ENCODE results near the gene AREG. TPM values are rescaled to one million over a fixed set of nuclear protein-coding genes. Genes with fewer than 3 reads are reported as not detected.
A peak's percentile ranks its signal among the peaks of the same experiment; 100 is the strongest.

AREG gene
- total RNA-seq, 1 experiment from 2014 or later: 203 TPM

DNA sequence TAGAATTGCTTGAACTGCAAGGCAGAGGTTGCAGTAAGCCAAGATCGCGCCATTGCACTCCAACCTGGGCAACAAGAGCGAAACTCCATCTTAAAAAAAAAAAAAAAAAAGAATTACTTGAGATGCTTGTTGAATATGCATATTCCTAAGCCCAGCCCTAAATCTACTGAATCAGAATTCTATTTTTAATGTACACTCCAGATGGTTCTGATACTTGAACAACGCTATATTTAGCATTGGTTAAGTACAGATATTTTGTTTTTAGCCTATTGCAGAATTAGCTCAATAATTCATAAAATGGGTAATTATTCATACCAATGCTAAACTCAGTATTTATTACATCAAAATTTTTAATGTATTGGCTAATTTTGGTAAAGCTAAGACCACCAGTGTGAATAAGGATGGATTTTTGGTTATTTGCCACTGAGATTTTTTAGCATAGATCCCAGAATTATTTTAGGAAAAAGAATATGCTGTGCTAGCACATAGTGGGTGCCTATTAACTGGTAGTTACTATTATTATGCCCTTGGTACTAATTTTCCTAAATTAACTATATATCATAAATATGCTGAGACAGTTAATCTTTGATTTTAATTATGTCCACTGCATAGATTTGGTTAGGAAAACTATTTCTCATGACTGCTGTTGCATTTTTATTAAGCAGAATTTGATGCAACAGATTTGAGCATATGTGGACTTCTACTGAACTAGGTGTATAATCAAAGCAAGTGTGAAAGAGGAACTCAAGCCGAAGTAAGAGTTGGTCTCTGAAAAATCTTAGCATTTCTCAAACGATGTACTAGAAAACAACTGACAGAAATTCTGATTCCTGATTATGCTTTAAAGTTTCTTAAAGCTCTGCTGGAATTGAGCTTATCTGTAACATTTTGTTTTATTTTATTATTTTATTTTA is 9.2 kb downstream of the AREG start:
- Histone ChIP-seq H3K9me3 (ENCODE audit: low read length) (no peaks in the 10 kb centered on the region), H3K36me3 (ENCODE audit: low read depth, low read length) (peaks cover 46% of the 10 kb centered on the region), H4K20me1 (ENCODE audit: low read length) (no peaks in the 10 kb centered on the region), H3K27ac (ENCODE audit: low read length) (peak overlapping the region; percentile 80), H3K4me2 (ENCODE audit: low read length) (0 out of 2 replicates have a peak overlapping the region, but pooled peaks have one; percentile 24), H3F3A (ENCODE audit: low read length, unreplicated experiment) (peaks cover 31% of the 10 kb centered on the region), H3K9me2 (replicated peaks; ENCODE audit: low read length) (no peaks in the 10 kb centered on the region), H3K27me3 (ENCODE audit: low read length) (no peaks in the 10 kb centered on the region), H3K9ac (ENCODE audit: low read length) (peak overlapping the region; percentile 36; the same call in 1 of the 2 replicates), H3K4me1 (ENCODE audit: insufficient read depth, low read length) (peaks cover 67% of the 10 kb centered on the region), H3K4me3 (ENCODE audit: low read length) (no peak overlapping the region), H2AFZ (ENCODE audit: low read length) (no peak overlapping the region), H3K79me2 (ENCODE audit: low read length) (peaks cover 11% of the 10 kb centered on the region; the same call in 1 of the 2 replicates)
- no peak for ATAC-seq
- no TSS peak for BruUV-seq (replicated peaks)
- no peak for DNase-seq
- TF ChIP-seq EZH2 (IDR thresholded peaks at IDR 0.05; ENCODE audit: low read length, unreplicated experiment) (no peak), EZH2phosphoT487 (IDR thresholded peaks at IDR 0.05; ENCODE audit: borderline replicate concordance, low read length) (no peak), CTCF (conservative IDR thresholded peaks at IDR 0.05; ENCODE audit: low read depth, low read length) (no peak)
- ChIA-PET POLR2A (ENCODE audit: unreplicated experiment) (no interaction called here), CTCF (interaction anchor here (0.6 to 0.8 kb wide), 2 partner anchors 17 to 31 kb away, joined by 5 to 10 read pairs; no protein-coding TSS in a partner anchor)
- intact Hi-C loops (cut with micrococcal nuclease): no loop called here

DNA sequence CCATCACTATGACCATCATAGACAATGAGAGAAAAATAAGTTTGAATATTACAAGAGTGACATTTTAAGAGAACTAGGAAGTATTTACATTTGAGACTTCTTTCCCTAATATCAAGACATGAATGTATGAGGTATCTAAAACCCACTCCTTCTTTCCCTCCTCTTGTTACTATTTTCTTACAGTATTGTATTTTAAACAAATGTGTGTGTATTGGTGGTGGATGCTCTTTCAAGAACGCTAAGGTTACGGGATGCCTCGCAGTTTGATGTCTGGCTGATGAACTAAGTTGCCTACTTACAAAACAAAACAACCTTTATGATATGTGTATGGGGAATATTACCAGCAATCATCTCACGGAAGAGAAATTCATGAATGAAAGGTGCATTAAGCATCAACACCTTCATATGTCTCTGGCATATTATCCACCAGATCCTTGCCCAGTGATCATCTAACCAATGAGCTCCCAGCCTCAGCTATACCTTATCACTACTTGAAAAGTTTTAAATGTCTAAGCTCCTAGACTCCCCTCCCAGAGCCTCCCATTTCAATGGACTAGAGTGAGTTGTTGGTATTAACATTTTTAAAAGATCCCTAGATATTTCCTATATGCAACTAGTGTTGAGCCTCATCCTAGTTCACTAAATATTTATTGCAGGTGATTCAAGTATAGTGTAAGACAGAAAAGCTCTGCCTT is 10.6 kb downstream of the AREG start:
- H3K27ac ChIP-seq (ENCODE audit: low read length): peak overlapping the region; percentile 80

More for the DNA sequence above, 10.6 kb downstream of the AREG start:
- Histone ChIP-seq H3K9ac (ENCODE audit: low read length) (peak overlapping the region; percentile 48; the same call in 1 of the 2 replicates), H2AFZ (ENCODE audit: low read length) (no peak overlapping the region), H3K9me2 (replicated peaks; ENCODE audit: low read length) (no peaks in the 10 kb centered on the region), H3F3A (ENCODE audit: low read length, unreplicated experiment) (peaks cover 31% of the 10 kb centered on the region), H3K4me3 (ENCODE audit: low read length) (no peak overlapping the region), H3K79me2 (ENCODE audit: low read length) (0 out of 2 replicates have a peak, but pooled peaks cover 6% of the 10 kb centered on the region), H3K4me2 (ENCODE audit: low read length) (no peak overlapping the region), H3K4me1 (ENCODE audit: insufficient read depth, low read length) (peaks cover 53% of the 10 kb centered on the region), H3K9me3 (ENCODE audit: low read length) (no peaks in the 10 kb centered on the region), H3K36me3 (ENCODE audit: low read depth, low read length) (peaks cover 44% of the 10 kb centered on the region), H4K20me1 (ENCODE audit: low read length) (no peaks in the 10 kb centered on the region), H3K27me3 (ENCODE audit: low read length) (no peaks in the 10 kb centered on the region)
- DNase-seq: no peak
- intact Hi-C loops (cut with micrococcal nuclease): loop anchor here (5.0 kb wide), 1 partner anchor 47 kb away; no protein-coding TSS in a partner anchor
- no TSS peak for BruUV-seq (replicated peaks)
- CTCF ChIA-PET: no interaction called here
- no peak for ATAC-seq
- TF ChIP-seq EZH2phosphoT487 (IDR thresholded peaks at IDR 0.05; ENCODE audit: borderline replicate concordance, low read length) (no peak), CTCF (conservative IDR thresholded peaks at IDR 0.05; ENCODE audit: low read depth, low read length) (no peak), EZH2 (IDR thresholded peaks at IDR 0.05; ENCODE audit: low read length, unreplicated experiment) (no peak)
- POLR2A ChIA-PET (ENCODE audit: unreplicated experiment): interaction anchor here (0.7 to 0.9 kb wide), 2 partner anchors 76 to 135 kb away, joined by 4 to 5 read pairs; no protein-coding TSS in a partner anchor

Measured in PC-3 (cell line).